HG03342 (cell line): Measurements from ENCODE around the gene RHPN2.
"Not testable (repeated sequence)": the region's sequence is repeated elsewhere in the genome, so short reads cannot be mapped to it uniquely, and the experiment has no call there.

Experiments used
- ATAC-seq: cut with Tn5 transposase; IDR thresholded peaks from one replicate; pipeline ENCODE4 v1.9.1; 2021; ENCODE audit warnings: mild to moderate bottlenecking, moderate library complexity; ENCODE audit not compliant: unreplicated experiment

RHPN2 gene

DNA sequence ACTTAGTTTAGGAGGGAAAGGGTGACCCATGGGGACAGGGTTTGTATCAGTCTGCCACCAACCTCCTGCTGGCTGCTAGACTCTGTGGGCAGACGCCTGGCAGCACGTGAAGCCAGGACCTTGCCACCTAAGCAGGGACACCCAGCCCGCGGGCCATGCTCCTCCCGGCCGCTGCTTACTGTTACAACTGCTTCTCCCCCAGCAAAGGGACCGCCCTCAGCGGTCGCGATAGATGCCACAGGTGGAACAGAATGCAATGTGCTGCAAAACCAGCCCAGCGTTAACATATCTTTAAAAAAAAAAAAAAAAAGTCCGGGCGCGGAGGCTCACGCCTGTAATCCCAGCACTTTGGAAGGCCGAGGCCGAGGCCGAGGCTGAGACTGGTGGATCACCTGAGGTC lies 1.9 kb upstream of the RHPN2 start:
- no peak for ATAC-seq

DNA sequence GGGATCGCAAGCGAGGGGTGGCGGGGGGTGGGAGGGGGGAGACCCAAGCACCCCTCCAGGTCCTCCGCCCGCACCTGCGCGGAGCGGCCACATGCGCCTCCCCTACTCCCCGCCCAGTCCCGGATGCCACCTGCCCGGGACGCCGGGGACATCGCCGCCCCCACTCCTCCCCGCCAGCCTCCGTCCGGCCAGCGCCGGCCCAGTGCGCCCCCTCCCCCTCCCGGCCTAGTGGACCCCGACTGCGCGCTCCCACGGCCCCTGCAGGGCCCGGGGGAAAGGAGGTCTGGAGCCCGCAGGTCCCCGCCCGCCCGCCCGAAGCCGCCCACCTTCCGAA lies 263 bp downstream of the RHPN2 start:
- no peak for ATAC-seq

DNA sequence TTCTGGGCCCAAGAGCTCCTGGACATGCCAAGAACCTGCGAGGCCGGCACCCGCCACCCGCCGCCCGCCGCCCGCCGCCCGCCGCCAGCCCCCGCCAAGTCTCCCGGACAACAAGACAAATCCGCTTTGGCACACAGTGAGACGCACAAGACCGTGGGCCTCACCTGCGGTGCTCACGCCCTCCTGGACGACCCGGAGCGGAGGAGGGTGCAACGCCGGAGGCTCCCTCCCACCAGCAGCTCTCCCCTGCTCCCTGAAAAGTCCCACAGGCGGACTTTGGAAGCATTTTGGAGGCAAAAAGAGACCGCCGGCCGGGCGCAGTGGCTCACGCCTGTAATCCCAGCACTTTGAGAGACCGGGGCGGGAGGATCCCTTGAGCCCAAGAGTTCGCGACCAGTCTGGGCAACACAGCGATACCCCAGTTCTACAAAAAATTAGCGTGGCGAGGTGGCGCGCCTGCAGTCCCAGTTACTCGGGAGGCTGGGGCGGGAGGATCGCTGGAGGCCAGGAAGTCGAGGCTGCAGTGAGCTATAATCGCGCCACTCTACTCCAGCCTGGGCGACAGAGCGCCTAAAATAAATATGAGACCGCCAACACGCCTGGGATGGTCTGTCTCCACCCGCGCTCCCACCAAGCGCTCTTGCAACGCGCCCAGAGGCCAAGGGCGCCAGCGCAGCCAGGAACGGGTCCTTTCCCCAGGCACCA lies 783 bp downstream of the RHPN2 start:
- ATAC-seq = no peak

DNA sequence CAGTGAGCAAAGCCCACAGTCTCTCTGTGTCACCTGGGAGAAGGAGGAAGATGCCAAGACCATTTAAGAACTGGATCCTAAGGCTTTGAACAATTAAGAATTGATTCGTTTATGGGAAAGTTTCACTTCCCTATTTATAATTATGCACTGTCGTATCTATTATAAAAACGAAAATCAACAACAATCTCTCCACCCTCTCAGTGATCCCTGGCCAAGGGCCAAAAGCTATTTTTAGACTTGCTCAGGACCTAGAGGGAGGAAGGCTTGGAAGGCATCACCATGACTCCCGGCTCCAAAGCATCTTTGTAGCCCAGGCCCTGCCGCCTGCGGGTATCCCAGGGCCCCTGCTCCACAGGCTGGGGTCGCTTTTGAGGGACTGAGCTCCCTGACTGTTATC lies 1.3 kb downstream of the RHPN2 start:
- no peak for ATAC-seq

DNA sequence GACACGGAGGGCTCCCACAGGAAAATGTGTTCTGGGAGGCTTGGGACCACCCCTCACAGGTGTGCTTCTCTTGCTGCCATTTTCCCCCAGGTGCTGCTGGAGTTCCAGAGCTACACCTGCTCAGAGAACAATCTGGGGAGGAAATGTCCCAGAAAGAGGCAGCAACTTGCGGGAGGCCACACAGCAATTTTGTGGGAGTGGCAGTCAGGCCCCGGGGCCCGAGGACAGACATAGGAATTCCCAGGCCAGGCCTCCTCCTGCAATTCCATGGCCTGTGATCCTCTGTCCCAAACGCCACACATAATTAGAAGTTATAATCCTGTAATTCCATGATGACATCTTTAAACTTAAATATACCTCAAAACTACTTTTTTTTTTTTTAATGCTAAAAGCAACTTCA lies 1.8 kb downstream of the RHPN2 start:
- ATAC-seq = no peak

DNA sequence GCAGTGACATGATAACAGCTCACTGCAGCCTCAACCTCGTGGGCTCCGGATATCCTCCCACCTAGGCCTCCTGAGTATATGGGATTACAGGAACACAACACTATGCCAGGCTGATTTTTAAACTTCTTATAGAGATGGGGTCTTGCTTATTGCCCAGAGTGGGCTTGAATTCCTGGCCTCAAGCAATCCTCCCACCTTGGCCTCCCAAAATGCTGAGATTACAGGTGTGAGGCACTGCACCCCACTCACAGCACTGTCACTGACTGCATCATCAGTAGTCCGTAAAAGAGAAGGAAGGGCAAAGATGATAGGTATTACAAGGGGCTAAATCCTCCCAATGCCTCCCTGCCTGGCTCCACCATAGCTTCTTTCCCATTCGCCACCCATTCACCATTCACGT lies 4.1 kb downstream of the RHPN2 start:
- no peak for ATAC-seq

DNA sequence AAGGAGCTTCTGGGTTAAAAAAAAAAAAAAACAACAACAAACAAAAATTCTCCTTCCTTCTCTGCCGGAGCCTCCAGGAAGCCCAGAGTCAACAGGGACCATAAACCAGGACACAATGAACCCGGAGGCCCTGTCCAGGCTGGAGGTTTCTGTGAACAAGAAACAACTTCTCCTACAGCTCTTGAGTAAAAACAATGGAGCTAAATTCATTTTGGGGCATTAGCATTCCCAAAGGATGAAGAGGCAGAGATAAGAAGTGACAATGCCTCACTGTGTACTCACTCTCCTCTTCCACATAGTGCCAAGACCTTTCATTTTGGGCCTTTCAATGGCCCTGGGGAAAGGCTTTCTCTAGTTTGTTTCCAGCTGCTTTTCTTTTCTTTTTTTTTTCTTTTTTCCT lies 9.0 kb downstream of the RHPN2 start:
- ATAC-seq = no peak

DNA sequence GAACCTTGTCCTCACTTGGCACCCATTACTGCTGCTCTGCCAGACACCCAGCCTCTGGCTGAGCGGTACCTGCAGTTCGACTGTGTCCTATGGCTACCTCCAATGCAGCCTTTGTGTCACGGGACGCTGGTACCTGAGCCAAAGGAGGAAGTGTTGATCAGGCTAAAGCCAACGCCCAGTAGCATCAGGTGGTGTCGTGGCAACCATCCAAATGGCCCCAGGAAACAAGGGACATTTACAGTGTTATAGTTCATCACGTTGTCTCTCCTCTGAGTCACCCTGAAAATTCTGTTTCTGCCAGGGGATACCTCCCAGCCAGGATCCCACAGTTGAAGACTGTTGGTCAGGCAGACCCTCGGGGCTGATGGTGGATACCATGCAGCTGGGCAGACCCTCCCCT lies 10.1 kb downstream of the RHPN2 start:
- ATAC-seq = no peak

DNA sequence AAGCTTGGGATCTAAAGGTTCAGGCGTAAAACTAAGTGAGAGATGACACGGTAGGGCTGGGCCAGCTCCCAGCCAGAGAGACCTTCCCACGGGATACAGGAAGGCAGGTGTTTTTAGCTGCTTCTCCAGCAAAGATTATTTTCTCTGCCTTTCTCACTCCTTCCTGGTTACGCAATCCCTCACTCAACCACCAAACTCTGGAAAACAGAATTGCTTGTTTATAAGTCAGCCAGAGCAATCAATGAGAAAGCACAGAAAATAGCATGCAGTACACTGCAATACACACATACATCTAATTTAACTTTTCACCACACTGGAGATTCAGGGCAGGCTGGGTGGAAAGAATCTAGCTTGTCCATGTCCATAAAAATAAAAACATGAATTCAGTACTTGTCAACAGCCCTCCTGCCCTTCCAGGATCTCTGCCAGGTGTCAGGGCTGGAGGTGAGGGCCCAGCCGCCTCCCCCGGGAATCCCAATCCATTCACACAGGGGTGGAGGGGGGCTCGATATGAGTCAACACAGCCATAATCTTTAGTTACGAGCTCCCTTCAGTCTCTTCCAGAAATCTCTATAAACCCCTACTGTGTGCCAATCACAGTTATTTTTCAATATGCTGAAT lies 12.2 kb downstream of the RHPN2 start:
- no peak for ATAC-seq

DNA sequence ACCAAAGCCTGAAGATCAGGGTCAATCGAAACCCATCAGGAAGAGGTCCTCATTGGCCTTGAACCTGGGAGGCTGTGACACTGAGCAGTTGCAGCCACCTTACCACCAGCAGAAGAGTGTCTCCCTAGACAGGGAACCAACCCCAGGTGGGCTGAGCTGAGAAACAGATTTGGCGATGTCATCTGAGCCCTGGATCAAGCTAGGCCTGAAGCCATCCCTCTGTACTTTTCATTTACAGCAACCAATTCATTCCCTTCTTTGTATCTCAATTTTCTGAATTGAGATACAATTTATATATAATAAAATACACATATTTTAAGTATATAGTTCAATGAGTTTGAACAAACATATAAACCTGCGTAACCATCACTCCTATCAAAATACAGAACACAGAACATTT lies 14.6 kb downstream of the RHPN2 start:
- no peak for ATAC-seq

DNA sequence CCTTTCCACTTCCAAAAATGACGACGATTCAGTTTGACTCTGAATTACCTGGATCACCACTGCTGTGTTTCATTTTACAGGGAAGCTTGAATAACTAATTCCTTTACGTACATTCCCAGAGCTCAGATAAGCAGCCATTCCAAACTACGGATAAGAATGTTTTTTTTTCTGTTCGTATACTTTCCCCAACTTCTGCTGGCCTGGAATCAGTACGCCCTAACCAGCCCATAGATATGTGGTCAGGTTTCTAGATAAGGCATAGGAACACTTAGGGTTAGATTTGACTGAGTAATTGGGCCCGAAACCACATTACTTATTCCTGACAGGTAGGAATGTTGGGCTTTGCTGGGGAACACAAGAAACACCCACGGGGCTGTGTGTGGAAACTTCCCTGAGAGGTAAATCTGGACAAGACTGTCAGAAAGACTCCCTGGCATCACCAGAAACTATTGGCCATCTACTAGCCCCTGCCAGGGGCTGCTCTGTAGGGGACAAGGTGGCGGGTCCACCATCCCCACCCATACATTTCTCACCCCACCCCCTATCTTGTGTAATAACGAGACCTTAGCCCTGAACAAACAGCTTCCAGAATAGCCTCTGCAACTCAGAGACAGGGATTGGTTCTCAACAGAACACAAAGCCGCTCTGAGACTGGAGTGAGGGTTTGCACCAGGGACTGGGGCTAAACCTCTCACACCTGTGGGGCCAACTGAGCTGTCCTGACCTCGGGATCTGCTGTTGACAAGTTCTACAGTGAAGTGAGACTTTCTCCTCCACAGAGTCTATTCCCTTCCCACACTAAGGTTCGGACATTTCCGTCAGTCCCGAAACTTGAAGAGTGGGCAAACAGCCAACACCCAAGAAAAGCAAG lies 15.6 kb downstream of the RHPN2 start:
- ATAC-seq = no peak

DNA sequence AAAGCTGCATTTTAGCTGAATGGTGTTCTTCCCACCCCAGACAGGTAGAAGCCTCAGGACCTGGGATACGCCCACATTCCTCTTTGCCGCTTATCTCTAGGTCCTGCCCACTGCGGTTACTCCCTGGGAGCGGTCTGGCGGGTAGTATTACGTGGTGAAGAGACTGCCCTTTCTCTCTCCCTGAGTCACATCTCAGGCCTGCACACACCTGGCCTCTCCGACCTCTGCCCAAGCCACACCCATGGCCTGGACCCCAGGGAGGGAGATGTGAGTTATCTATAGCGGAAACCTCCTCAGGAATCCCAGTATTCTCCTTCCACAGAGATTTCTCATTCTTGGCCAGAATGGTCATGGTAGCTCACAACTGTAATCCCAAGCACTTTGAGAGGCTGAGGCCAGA lies 17.3 kb downstream of the RHPN2 start:
- ATAC-seq = no peak

DNA sequence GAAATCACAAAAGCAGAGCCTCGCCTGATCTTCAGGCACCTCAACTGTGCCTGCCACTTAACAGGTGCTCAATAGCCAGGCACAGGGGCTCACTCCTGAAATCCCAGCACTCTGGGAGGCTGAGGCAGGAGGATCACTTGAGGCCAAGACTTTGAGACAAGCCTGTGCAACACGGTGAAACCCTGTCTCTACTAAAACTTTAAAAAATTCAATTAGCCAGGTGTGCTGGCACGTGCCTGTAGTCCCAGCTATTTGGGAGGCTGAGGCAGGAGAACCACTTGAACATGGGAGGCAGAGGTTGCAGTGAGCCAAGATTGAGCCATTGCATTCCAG lies 22.9 kb downstream of the RHPN2 start:
- ATAC-seq = not testable (repeated sequence)

DNA sequence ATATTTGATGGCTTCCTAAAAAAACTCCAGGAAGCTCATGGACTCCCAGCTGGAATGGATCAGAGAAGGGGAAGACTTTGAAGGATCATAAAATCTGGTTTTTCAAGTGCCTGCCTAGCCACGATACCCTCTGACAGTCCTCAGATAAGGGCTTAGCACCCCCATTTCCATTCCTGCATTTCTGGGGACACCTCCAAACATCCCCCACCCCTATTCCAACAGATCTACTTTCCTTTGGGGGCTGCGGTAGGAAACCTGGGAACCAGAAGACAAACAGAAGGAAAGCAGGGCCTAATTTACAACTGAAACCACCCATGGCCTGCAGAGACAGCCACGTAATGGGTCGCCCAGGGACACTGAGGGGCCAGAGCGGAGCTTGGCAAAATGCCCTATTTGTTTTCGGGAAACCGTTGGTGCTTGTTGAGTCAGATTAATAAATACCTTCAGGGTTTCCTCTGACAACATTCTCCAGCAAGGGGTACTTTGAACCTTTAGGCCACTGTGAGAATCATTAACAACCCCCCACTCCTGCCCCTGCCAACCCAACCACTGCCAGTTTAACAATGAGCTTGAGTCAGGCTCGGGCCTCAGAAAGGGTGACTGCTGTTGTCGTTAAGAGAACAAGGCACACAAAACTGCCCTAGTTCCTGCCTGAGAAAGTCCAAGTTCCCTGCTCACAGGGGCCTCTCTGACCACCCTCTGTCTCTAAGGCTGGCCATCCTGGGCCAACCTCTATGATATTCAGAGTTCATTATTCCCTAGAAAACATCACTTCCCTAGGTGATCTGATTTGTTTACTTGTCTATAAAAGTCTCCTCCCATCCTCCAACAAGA lies 23.5 kb downstream of the RHPN2 start:
- ATAC-seq = no peak

DNA sequence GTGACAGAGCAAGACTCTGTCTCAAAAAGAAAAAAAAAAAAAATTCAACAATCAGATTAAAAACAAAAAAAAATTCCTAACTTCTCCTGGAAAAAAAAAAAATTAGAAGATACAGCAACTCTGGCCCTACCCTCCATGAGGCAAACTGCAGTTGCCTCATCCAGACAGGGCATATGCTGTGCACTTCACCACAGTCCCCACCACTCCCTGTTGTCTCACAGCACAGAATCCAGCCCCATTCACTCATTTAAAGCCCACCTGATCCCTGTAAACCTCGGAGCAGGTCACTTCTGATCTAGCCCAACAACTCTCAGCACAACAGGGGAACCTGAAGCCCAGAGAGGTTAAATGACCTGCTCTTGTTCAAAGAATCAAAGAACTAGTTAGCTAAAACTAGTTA lies 24.9 kb downstream of the RHPN2 start:
- ATAC-seq = no peak

DNA sequence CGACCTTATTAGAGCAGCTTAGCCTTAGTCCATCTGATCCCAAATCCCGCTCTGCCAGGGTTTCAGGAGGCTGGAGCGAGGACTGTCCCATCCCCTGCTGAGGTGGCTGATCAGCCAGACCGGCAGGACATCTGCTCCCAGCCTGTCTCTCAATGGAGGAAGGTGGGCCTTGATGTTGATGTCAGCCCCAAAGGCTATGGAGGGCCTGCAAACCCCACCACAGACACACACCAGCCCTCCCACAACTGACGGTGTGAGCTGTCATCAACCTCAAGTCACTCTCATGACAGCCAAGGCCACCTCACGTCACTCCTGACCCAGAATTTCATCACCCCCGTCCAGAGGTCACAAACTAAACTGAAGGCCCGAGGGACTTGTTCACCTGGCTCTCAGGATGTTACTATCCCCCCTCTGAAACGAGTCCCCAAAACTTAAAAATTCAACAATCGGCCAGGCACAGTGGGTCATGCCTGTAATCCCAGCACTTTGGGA lies 25.5 kb downstream of the RHPN2 start:
- ATAC-seq = no peak

DNA sequence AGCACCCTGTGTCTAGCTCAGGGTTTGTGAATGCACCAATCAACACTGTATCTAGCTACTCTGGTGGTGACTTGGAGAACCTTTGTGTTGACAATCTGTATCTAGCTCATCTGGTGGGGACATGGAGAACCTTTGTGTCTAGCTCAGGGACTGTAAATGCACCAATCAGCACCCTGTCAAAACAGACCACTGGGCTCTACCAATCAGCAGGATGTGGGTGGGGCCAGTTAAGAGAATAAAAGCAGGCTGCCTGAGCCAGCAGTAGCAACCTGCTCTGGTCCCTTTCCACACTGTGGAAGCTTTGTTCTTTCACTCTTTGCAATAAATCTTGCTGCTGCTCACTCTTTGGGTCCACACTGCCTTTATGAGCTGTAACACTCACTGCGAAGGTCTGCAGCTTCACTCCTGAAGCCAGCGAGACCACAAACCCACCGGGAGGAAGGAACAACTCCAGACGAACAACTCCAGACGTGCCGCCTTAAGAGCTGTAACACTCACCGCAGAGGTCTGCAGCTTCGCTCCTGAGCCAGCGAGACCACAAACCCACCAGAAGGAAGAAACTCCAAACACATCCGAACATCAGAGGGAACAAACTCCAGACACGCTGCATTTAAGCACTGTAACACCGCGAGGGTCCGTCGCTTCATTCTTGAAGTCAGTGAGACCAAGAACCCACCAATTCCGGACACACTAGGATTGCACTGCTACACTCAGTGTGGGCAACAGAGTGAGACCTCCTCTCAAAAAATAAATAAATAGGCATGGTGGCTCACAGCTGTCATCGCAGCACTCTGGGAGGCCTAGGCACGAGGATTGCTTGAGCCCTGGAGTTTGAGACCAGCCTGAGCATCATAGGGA lies 27.3 kb downstream of the RHPN2 start:
- ATAC-seq = not testable (repeated sequence)

DNA sequence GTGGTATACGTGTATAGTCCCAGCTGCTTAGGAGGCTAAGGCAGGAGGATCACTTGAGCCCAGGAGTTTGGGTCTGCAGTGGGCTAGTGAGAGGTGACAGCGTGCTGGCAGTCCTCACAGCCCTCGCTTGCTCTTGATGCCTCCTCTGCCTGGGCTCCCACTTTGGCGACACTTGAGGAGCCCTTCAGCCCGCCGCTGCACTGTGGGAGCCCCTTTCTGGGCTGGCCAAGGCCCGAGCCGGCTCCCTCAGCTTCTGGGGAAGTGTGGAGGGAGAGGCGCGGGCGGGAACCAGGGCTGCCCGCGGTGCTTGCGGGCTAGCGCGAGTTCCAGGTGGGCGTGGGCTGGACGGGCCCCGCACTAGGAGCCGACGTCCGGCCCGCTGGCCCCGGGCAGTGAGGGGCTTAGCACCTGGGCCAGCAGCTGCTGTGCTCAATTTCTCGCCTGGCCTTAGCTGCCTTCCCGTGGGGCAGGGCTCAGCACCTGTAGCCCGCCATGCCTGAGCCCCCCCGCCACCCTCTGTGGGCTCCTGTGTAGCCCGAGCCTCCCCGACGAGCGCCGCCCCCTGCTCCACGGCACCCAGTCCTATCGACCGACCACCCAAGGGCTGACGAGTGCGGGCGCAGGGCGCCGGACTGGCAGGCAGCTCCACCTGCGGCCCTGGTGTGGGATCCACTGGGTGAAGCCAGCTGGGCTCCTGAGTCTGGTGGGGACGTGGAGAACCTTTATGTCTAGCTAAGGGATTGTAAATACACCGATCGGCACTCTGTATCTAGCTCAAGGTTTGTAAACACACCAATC lies 28.1 kb downstream of the RHPN2 start:
- not testable (repeated sequence) for ATAC-seq

DNA sequence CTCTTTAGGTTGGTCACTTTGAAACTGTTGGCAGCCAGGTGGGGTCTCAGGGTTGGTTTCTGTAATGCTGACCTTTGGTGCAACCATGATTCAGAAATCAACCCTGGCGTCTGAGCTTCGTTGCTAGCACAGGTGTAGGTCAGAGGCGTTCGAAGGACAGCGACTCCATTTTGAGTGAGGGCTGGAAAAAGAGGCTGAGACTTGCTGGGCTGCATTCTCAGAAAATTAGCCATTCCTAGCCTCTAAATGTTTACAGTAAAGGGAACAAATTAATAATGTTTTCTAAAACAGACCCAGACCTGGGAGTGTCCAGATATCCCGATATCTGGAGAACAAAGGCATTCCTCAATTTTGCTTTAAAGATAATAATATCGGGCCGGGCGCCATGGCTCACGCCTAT lies 29.2 kb downstream of the RHPN2 start:
- ATAC-seq = no peak
